Measurements from ENCODE around the gene TMEM52B.
A peak's percentile ranks its signal among the peaks of the same experiment; 100 is the strongest.
"Not testable (repeated sequence)": the region's sequence is repeated elsewhere in the genome, so short reads cannot be mapped to it uniquely, and the experiment has no call there.

Gene TMEM52B

DNA sequence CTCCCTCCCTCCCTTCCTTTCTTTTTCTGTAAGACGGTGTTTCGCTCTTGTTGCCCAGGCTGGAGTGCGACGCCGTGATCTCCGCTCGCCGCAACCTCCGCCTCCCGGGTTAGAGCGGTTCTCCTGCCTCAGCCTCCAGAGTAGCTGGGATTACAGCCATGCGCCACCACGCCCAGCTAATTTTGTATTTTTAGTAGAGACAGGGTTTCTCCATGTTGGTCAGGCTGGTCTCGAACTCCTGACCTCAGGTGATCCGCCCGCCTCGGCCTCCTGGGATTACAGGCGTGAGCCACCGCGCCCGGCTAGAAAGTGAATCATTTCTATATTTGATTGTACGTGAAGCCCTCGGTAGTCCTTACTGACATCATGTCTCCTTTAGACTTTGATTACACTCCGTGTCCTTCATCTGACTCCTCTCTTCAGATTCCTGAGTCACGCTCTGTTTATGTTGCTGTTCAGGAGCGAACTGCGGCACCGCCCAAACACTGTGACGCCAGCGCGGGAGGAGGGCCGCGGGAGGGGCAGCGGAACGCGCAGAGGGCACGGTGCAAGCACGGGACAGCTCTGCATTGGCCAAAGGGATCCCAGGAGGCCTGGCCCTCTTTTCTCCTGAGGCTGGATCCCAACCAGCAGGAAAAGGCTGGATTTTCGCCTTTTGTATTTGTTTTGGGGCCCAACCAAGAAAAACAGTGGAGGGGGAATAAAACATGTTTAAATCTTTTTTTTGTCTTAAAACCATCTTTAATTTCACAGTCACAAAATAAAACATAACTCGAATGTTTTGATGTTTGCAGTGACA, 33.3 kb downstream of the TMEM52B start:
- DNase-seq, result peak; percentile 92

DNA sequence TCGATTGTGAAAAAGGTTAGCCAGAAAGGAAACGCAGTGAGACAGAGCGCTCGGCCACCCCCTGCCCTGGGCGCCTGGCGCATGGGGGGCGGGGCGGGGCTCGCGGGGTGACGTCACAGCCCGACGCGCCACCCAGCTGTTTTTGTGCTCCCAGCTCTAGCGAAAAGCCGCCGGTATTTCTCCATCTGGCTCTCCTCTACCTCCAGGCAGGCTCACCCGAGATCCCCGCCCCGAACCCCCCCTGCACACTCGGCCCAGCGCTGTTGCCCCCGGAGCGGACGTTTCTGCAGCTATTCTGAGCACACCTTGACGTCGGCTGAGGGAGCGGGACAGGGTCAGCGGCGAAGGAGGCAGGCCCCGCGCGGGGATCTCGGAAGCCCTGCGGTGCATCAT, 33.9 kb downstream of the TMEM52B start, which contains the start of gene GABARAPL1:
Gene GABARAPL1 (plus strand): TSS at position 139 of the 393 bp plus-strand sequence. CDS start 253 bp downstream, at position 392.
- peak; percentile 67 for DNase-seq

GRCh38 chr12:10213168-10214135, 34.6 kb downstream of the TMEM52B start:
- peak; percentile 53 for DNase-seq

- no peak for DNase-seq
Observed at GRCh38 chr12:10214136-10214894, 35.5 kb downstream of the TMEM52B start.

- DNase-seq, result no peak
Observed at GRCh38 chr12:10214895-10215267, 36.0 kb downstream of the TMEM52B start.

- no peak for DNase-seq
Observed at GRCh38 chr12:10215436-10215835, 36.6 kb downstream of the TMEM52B start.

GRCh38 chr12:10215946-10216345, 37.1 kb downstream of the TMEM52B start:
- not testable (repeated sequence) for DNase-seq

GRCh38 chr12:10218021-10218420, 39.2 kb downstream of the TMEM52B start:
- no peak for DNase-seq

DNA sequence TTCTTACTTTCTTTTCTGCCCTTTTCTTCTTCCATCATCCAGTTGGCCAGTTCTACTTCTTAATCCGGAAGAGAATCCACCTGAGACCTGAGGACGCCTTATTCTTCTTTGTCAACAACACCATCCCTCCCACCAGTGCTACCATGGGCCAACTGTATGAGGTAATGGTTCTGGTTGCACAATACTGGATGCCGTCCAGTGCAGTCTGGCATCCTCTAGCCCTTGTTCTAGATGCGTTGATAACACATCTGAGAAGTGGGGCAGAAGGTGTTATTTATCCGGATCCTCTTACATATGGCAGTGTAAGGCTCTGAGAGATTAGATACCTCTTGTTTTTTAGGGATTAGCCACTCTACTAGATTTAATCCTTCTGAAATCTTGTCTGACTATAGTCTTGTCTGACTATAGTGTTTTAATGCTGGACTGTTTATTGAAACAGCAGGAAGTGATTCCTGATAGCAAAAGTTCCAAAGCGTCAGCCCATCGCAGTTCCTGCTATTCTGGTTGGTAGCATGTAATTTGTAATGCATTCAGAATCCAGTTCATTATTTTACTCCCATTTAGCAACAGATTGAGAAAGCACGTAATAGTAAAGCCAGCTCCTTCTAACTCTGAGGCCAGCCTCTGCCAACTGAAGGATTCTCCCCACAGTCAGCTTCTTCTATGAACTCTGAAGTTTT, 41.7 kb downstream of the TMEM52B start:
- no peak for DNase-seq

DNA sequence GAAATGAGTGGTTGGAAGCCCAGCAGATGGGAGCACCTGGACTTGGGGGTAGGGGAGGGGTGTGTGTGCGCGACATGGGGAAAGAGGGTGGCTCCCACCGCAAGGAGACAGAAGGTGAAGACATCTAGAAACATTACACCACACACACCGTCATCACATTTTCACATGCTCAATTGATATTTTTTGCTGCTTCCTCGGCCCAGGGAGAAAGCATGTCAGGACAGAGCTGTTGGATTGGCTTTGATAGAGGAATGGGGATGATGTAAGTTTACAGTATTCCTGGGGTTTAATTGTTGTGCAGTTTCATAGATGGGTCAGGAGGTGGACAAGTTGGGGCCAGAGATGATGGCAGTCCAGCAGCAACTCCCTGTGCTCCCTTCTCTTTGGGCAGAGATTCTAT, 43.0 kb downstream of the TMEM52B start:
- no peak for DNase-seq

- no peak for DNase-seq
Observed at GRCh38 chr12:10223208-10223607, 44.4 kb downstream of the TMEM52B start.

DNA sequence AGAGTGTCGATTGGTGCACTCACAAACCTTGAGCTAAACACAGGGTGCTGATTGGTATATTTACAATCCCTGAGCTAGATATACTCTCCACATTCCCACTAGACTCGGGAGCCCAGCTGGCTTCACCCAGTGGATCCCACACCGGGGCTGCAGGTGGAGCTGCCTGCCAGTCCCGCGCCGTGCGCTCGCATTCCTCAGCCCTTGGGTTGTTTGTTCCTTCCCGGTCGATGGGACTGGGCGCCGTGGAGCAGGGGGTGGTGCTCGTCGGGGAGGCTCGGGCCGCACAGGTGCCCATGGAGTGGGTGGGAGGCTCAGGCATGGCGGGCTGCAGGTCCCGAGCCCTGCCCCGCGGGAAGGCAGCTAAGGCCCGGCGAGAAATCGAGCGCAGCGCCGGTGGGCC, 46.6 kb downstream of the TMEM52B start:
- not testable (repeated sequence) for DNase-seq

GRCh38 chr12:10226086-10226485, 47.3 kb downstream of the TMEM52B start:
- DNase-seq, result no peak

GRCh38 chr12:10226731-10227130, 47.9 kb downstream of the TMEM52B start:
- DNase-seq, result no peak

GRCh38 chr12:10227648-10228047, 48.8 kb downstream of the TMEM52B start:
- no peak for DNase-seq

GRCh38 chr12:10234562-10234961, 55.7 kb downstream of the TMEM52B start:
- DNase-seq, result no peak

DNA sequence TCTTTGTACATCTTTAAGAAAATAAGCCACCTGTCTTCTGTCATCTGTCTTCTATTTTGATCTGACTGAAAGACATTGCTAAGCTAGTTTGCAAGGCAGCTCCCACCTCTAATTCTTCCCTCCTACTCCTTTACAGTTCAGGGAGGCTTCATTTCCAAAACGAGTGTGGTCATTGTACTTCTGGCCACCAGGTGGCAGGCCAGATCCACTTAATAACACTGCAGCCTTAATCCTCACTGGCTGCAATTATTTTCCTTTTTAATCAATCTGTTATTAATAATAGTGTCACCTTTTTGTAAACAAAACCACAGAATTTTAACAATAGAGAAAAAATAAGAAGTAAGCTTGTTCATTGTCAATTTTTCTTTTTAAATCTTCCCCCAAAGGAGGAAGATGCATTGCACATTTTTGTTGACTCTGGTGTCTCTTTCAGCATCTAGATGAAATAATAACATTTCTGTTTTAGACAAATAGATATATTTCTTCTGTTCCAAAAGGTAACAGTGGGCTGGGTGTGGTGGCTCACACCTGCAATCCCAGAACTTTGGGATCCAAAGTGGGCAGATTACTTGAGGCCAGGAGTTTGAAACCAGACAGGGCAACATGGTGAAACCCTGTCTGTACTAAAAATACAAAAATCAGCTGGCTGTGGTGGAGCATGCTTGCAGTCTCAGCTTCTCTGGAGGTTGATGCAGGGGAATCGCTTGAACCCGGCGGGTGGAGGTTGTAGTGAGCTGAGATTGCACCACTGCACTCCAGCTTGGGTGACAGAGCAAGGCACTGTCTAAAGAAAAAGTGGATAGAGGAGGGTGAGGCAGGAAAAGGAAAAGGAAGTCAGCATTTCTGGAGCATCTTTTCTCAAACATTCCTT, 57.2 kb downstream of the TMEM52B start:
- no peak for DNase-seq

DNA sequence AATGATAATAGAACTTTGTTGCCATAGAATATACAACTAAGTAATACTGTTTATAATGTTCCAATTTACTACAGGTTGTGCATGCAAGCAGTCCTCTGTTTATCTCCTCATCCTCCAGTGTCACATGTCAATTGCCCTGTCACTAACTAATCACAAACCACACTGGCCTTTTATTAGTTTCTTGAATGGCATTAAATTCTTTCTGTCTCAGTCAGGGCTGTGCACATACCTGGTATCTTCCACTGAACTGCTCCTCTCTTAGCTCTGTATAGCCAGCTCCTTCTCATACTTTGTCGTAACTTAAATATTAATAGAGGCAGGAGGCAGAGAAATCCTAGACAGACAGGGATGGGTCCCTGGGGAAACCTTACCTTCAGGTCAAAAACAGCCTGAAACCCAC, 57.9 kb downstream of the TMEM52B start:
- no peak for DNase-seq

DNA sequence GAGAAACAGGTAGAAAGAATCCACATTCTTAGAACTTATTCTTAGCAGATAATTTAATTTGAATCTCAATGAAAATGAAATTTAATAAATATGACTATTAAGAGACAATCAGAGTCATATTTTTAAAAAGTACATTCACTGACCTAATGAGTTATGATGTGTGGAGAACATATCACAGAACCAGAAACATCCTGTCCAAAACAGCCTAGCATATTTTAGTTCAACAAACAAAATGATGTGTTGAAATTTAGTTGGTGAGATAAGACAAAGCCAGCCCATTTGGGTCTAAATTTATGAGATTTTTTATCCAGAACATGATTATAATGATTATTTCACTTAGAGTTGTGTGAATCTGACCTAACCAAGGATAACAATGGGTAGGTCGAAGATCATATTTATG, 59.7 kb downstream of the TMEM52B start:
- no peak for DNase-seq

- no peak for DNase-seq
Observed at GRCh38 chr12:10241290-10241689, 62.5 kb downstream of the TMEM52B start.
